Lower leg skin (tissue), 4 donors: ENCODE results near the gene RNLS. TPM values are rescaled to one million over a fixed set of nuclear protein-coding genes. Genes with fewer than 3 reads are reported as not detected.
"Not testable (repeated sequence)": the region's sequence is repeated elsewhere in the genome, so short reads cannot be mapped to it uniquely, and the experiment has no call there.

ENCODE experiments used
- DNase-seq, 2 donors: peaks; one replicate each; pipeline ENCODE4 v3.0.0-alpha.2; 2019; ENCODE audit warnings: low spot score in 2 of 2
- H3K4me3 ChIP-seq: fragments of 200-600 bp; sonication (generic); 2 replicates; pipeline ENCODE4 v1.5.1; 2017; ENCODE audit warnings: mild to moderate bottlenecking, low read depth; ENCODE audit not compliant: poor library complexity, severe bottlenecking
- POLR2A ChIP-seq, 2 donors: fragments of 450-650 bp; IDR thresholded peaks; one replicate each; pipeline ENCODE4 v1.6.1; 2016 to 2017; ENCODE audit warnings: antibody characterized with exemption in 2 of 2, mild to moderate bottlenecking in 1 of 2, moderate library complexity in 1 of 2
- WGBS, 2 donors: methylation state at CpG; one replicate each; pipeline ENCODE4 v1.1.5; 2018; 5-methylcytosine and 5-hydroxymethylcytosine counted together
- intact Hi-C: fragments of 100-400 bp; cut with DNase I; formaldehyde crosslinking; loops from one replicate; pipeline ENCODE4 v1.15.0; 2023; ENCODE audit warnings: low total_unique reads
- total RNA-seq, 4 donors: library from RNA; depleted of rRNA; stranded (reverse); fragments of >200 nt; gene quantifications; one replicate each; pipeline ENCODE4 v1.1.0, GENCODE V29; 2016
- TF ChIP-seq, protein P1 (sequence below), 3 donors: fragments of 450-650 bp; IDR thresholded peaks; one replicate each; pipeline ENCODE4 v1.5.1; 2016; ENCODE audit warnings: antibody characterized with exemption in 3 of 3, mild to moderate bottlenecking in 3 of 3, moderate library complexity in 2 of 3

Gene RNLS
- total RNA-seq, 4 donors from 2014 or later = 6.8 to 18.3 (median 10.9) TPM

DNA sequence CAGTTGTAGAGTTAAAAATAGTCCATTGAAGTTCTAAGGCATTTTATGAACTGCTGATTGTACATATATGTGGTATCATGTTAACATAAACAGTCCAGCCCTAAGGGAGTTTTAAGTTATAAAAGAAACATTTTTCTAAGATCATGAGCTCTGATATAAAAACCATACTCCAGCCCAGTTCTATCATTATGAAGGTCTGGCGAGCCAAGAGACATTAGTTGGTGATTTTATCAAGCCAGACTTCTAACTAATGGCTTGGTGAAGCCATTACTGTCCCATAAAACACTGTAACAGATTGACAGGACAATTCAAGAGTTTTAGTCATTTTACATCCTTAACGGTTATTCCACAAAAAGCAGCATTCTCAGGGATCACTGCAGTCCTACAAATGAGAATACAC, 221.6 kb downstream of the RNLS start:
- intact Hi-C loops = no loop called here
- WGBS, 2 donors = 77 to 78% methylated on average over 2 of the region's 2 CpGs

DNA sequence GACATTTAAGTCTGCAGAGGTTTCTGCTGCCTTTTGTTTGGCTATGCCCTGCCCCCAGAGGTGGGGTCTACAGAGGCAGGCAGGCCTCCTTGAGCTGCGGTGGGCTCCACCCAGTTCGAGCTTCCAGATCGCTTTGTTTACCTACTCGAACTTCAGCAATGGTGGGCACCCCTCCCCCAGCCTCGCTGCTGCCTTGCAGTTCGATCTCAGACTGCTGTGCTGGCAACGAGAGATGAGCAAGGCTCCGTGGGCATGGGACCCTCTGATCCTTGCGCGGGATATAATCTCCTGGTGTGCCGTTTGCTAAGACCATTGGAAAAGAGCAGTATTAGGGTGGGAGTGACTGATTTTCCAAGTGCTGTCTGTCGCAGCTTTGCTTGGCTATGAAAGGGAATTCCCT, 227.4 kb downstream of the RNLS start:
- DNase-seq, H3K4me3 ChIP-seq, intact Hi-C loops: not testable (repeated sequence)
- WGBS, 2 donors = 88 to 98% methylated on average over 12 of the region's 12 CpGs

More for the DNA sequence above, 221.6 kb downstream of the RNLS start:
- no peak for DNase-seq
- TF ChIP-seq POLR2A (IDR thresholded peaks at IDR 0.05) = no peak
- TF ChIP-seq, protein P1, sequence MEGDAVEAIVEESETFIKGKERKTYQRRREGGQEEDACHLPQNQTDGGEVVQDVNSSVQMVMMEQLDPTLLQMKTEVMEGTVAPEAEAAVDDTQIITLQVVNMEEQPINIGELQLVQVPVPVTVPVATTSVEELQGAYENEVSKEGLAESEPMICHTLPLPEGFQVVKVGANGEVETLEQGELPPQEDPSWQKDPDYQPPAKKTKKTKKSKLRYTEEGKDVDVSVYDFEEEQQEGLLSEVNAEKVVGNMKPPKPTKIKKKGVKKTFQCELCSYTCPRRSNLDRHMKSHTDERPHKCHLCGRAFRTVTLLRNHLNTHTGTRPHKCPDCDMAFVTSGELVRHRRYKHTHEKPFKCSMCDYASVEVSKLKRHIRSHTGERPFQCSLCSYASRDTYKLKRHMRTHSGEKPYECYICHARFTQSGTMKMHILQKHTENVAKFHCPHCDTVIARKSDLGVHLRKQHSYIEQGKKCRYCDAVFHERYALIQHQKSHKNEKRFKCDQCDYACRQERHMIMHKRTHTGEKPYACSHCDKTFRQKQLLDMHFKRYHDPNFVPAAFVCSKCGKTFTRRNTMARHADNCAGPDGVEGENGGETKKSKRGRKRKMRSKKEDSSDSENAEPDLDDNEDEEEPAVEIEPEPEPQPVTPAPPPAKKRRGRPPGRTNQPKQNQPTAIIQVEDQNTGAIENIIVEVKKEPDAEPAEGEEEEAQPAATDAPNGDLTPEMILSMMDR (IDR thresholded peaks at IDR 0.05) = no peak
- H3K4me3 ChIP-seq = no peak overlapping the region

DNA sequence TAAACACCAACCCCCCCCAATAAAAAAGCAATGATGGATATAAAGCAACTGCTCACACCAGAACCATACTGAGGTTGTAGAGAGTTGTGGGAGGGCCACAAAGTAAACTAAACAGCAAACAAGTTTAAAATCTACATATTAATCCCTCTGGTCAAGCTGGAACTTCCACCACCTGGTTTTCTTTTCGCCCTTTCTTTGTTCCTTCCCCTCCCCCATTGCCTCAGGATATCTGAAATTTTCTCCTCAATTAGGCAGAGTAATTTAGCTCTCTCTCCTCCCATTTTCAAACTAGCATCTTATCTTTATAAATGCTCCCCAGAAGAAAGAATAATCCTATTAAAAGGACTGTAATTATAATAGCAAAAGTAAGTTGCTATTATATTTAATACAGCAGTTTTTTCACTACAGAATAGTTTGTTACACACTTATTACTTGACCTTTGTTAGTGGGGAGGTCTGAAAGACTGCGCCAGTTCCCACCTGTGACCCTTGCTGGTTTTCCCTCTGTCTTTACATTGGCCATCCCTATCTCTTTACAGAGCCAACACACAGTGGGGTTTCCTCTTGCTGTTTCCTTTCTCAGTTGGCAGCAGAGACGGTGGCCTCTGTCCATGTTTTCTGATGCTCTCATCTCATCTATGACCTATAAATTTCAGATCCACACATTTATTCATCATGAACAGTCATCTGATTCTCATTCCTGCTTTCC, 235.4 kb downstream of the RNLS start:
- H3K4me3 ChIP-seq = no peak overlapping the region
- 82 to 86% methylated on average over 3 of the region's 3 CpGs for WGBS, 2 donors
- no peak for DNase-seq
- TF ChIP-seq POLR2A (IDR thresholded peaks at IDR 0.05) = no peak
- TF ChIP-seq, protein P1 (IDR thresholded peaks at IDR 0.05) = no peak
- intact Hi-C loops = no loop called here

DNA sequence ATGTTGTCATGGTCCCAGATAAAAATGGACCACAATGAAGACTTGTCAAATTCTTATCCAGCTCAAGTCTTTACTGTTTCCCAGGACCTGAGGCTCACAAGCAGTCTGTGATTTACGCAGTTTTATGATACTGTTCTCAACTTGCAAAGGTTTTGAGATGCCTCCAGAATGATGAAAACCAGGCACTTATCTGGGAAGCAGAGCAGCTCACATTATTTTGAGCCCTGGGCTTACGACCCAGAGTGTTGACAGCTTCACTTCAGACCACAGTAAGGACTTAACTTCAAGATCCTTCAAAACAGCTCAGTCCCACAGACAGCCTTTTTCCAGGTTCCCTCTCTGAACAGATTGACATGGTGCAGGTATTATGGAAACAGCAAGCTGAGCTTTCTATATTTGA, 236.1 kb downstream of the RNLS start:
- intact Hi-C loops = no loop called here
- WGBS, 2 donors = 80 to 81% methylated on average over 2 of the region's 2 CpGs
- no peak overlapping the region for H3K4me3 ChIP-seq
- no peak for DNase-seq
- no peak for TF ChIP-seq POLR2A (IDR thresholded peaks at IDR 0.05)
- TF ChIP-seq, protein P1 (IDR thresholded peaks at IDR 0.05) = no peak

DNA sequence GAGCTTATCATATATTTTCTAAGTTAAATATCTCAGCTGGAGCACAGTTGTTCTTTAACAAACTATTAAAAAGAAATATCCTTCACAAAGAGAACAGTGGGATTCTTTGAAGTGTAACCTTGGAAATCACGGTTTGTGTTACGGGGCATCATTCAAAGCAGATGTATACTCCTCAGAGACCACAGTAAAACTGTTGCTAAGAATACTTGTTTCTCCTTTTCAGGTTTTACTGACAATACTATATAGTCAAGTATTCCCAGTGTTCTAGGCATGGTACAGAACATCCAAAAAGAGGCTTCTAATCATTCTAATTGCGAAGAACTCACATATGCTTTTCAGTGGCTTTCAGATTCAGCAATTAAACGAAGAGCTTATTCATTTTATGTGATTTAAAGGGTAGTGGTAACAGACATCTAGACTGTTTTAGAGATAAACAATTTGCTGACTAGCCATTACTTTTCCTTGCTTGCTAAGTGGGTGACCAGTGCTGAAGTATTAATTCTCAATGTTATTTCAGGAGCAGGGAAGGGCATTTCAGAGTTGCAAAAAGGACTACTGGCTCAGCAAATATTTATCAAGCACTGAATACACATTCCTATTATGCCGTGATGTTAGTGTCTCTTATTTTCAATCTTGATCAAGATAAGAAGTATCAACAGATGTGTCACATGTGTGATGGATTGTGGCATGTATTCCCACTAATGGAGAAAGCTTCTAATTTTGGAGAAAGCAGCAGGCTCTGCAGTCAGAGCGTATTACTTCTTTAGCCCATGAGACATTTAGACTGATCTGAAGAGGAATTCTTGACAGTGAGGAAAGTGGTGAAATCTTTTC, 236.8 kb downstream of the RNLS start:
- no peak for DNase-seq

More for the DNA sequence above, 236.8 kb downstream of the RNLS start:
- H3K4me3 ChIP-seq = no peak overlapping the region
- intact Hi-C loops = no loop called here
- TF ChIP-seq, protein P1 (IDR thresholded peaks at IDR 0.05) = no peak
- WGBS, 2 donors = 77 to 79% methylated on average over 6 of the region's 6 CpGs
